HEK293 (cell line): ENCODE measurements around the gene ZRSR2.
A peak's percentile ranks its signal among the peaks of the same experiment; 100 is the strongest.

Experiments
- CTCF ChIA-PET: fragments of 350-600 bp; formaldehyde crosslinking; extraction: SDS; loops from one replicate; lab custom pipeline; 2021; ENCODE audit warnings: antibody characterized with exemption; lab: Yijun Ruan, JAX
- POLR2A ChIA-PET: fragments of 300-600 bp; formaldehyde crosslinking; extraction: SDS; loops from one replicate; lab custom pipeline; 2020; ENCODE audit warnings: antibody characterized with exemption, inconsistent platforms; lab: Yijun Ruan, JAX
- H3K27ac ChIP-seq: fragments of 200-500 bp; sonication (Bioruptor generic); 2 replicates; pipeline ENCODE4 v1.5.1; 2014; ENCODE audit warnings: low read depth, low read length, control low read depth, inconsistent platforms; ENCODE audit errors: extremely low read depth
- H3K36me3 ChIP-seq, 2 experiments: fragments of 200-500 bp in 1 of 2; sonication (Bioruptor generic) in 1 of 2; 1 replicate in 1 of 2; 2 replicates in 1 of 2; pipeline ENCODE4 v1.5.1; 2014 to 2017; ENCODE audit warnings: inconsistent platforms in 2 of 2, low read length in 2 of 2; ENCODE audit not compliant: control insufficient read depth in 2 of 2, insufficient read depth in 1 of 2
- H3K4me1 ChIP-seq: fragments of 200-500 bp; sonication (Bioruptor generic); 2 replicates; pipeline ENCODE4 v1.5.1; 2014; ENCODE audit warnings: mild to moderate bottlenecking, low read length, inconsistent platforms; ENCODE audit not compliant: control insufficient read depth, insufficient read depth
- H3K4me3 ChIP-seq: 2 replicates; pipeline ENCODE4 v1.5.1; 2011; ENCODE audit warnings: low read depth, mild to moderate bottlenecking, control low read depth, low read length, moderate library complexity
- H3K9me3 ChIP-seq: fragments of 200-500 bp; sonication (Bioruptor generic); 2 replicates; pipeline ENCODE4 v1.5.1; 2014; ENCODE audit warnings: low read depth, low read length, inconsistent platforms; ENCODE audit not compliant: control insufficient read depth, insufficient read depth
- BCL11A ChIP-seq: fragments of 450-650 bp; formaldehyde crosslinking; IDR thresholded peaks from 2 replicates; pipeline ENCODE4 v1.5.1; 2016; ENCODE audit warnings: low read depth, missing biosample characterization, missing genetic modification characterization
- HIC1 ChIP-seq: fragments of 450-650 bp; formaldehyde crosslinking; IDR thresholded peaks from 2 replicates; pipeline ENCODE4 v1.5.1; 2016; ENCODE audit warnings: missing biosample characterization, missing genetic modification characterization
- HOXD13 ChIP-seq: sonication (generic); formaldehyde crosslinking; IDR thresholded peaks from 2 replicates; pipeline ENCODE4 v1.8.0; 2022; ENCODE audit warnings: missing genetic modification reagents, borderline replicate concordance
- REST ChIP-seq: fragments of 450-650 bp; formaldehyde crosslinking; IDR thresholded peaks from 2 replicates; pipeline ENCODE4 v1.5.1; 2016; ENCODE audit warnings: missing biosample characterization, missing genetic modification characterization
- ZBTB17 ChIP-seq: fragments of 450-650 bp; formaldehyde crosslinking; IDR thresholded peaks from 2 replicates; pipeline ENCODE4 v1.5.1; 2016; ENCODE audit warnings: missing biosample characterization, missing genetic modification characterization
- ZBTB26 ChIP-seq: fragments of 450-650 bp; formaldehyde crosslinking; optimal IDR thresholded peaks from 2 replicates; pipeline ENCODE3; 2016; ENCODE audit warnings: missing biosample characterization, mild to moderate bottlenecking, missing genetic modification characterization
- ZNF335 ChIP-seq: fragments of 450-650 bp; formaldehyde crosslinking; conservative IDR thresholded peaks from 2 replicates; pipeline ENCODE4 v1.5.1; 2016; ENCODE audit warnings: missing biosample characterization, missing genetic modification characterization
- ZNF426 ChIP-seq: fragments of 450-650 bp; formaldehyde crosslinking; IDR thresholded peaks from 2 replicates; pipeline ENCODE4 v1.5.1; 2017; ENCODE audit warnings: missing biosample characterization, missing genetic modification characterization, mild to moderate bottlenecking, inconsistent platforms, moderate library complexity
- ZNF513 ChIP-seq: fragments of 450-650 bp; IDR thresholded peaks from 2 replicates; pipeline ENCODE4 v1.5.1; 2018; ENCODE audit warnings: missing biosample characterization, missing genetic modification characterization
- ZNF544 ChIP-seq: fragments of 450-650 bp; formaldehyde crosslinking; IDR thresholded peaks from 2 replicates; pipeline ENCODE4 v1.5.0; 2017; ENCODE audit warnings: missing biosample characterization, missing genetic modification characterization
- ZNF621 ChIP-seq: fragments of 450-650 bp; formaldehyde crosslinking; IDR thresholded peaks from 2 replicates; pipeline ENCODE4 v1.5.1; 2017; ENCODE audit warnings: missing biosample characterization, missing genetic modification characterization
- ZNF626 ChIP-seq: fragments of 450-650 bp; sonication (Bioruptor Pico); formaldehyde crosslinking; IDR thresholded peaks from 2 replicates; pipeline ENCODE4 v1.5.1; 2018; ENCODE audit warnings: missing biosample characterization, missing genetic modification characterization, inconsistent platforms
- ZNF768 ChIP-seq: fragments of 450-650 bp; formaldehyde crosslinking; IDR thresholded peaks from 2 replicates; pipeline ENCODE4 v1.5.1; 2018; ENCODE audit warnings: missing biosample characterization, mild to moderate bottlenecking, missing genetic modification characterization
- ZNF792 ChIP-seq: fragments of 450-650 bp; formaldehyde crosslinking; IDR thresholded peaks from 2 replicates; pipeline ENCODE4 v1.5.1; 2016; ENCODE audit warnings: missing biosample characterization, missing genetic modification characterization
- ZNF843 ChIP-seq: fragments of 450-650 bp; formaldehyde crosslinking; IDR thresholded peaks from 2 replicates; pipeline ENCODE4 v1.5.1; 2016; ENCODE audit warnings: missing biosample characterization, missing genetic modification characterization
- ZSCAN18 ChIP-seq: fragments of 450-650 bp; formaldehyde crosslinking; IDR thresholded peaks from 2 replicates; pipeline ENCODE4 v1.5.1; 2016; ENCODE audit warnings: missing biosample characterization, missing genetic modification characterization
- ZXDB ChIP-seq: fragments of 450-650 bp; formaldehyde crosslinking; IDR thresholded peaks from 2 replicates; pipeline ENCODE4 v1.5.1; 2016; ENCODE audit warnings: missing biosample characterization, missing genetic modification characterization
- TF ChIP-seq, protein P1 (sequence below): fragments of 450-650 bp; formaldehyde crosslinking; IDR thresholded peaks from 2 replicates; pipeline ENCODE4 v1.5.1; 2017; ENCODE audit warnings: missing biosample characterization, missing genetic modification characterization

ZRSR2 gene

GRCh38 chrX:15855568-15856221 is 65.4 kb downstream of the ZRSR2 start (continued):
- TF ChIP-seq ZSCAN18 (tag by site-specific recombination) (no peak), ZBTB17 (tag by site-specific recombination) (peak; percentile 62), ZNF335 (tag by site-specific recombination) (peak; percentile 82), ZNF426 (tag by site-specific recombination) (no peak), ZNF843 (tag by site-specific recombination) (no peak), BCL11A (tag by site-specific recombination) (no peak), HIC1 (tag by site-specific recombination) (peak; percentile 58)

GRCh38 chrX:15856222-15856587 is 65.9 kb downstream of the ZRSR2 start:
- CTCF ChIA-PET: interaction anchor here (1.1 to 1.2 kb wide), 2 partner anchors 9 to 119 kb away, joined by 3 read pairs; partner anchors contain the start of gene CA5B
- Histone ChIP-seq H3K27ac (no peak overlapping the region), H3K4me1 (peaks cover 7% of the 10 kb centered on the region; the same call in 1 of the 2 replicates), H3K36me3 (peaks cover 0 to 9% of the 10 kb centered on the region in 2 experiments; a peak in 1 of 3 replicates), H3K4me3 (no peak overlapping the region), H3K9me3 (no peaks in the 10 kb centered on the region)
- no peak for TF ChIP-seq ZNF768 (tag by site-specific recombination)
- no peak for TF ChIP-seq ZNF621 (tag by site-specific recombination)
- TF ChIP-seq ZNF792 (tag by site-specific recombination): no peak
- TF ChIP-seq ZXDB (tag by site-specific recombination): no peak
- no peak for TF ChIP-seq HOXD13 (CRISPR knock-in tag)
- TF ChIP-seq ZNF544 (tag by site-specific recombination): no peak
- TF ChIP-seq REST: no peak
- TF ChIP-seq ZBTB26 (tag by site-specific recombination): no peak
- TF ChIP-seq, protein P1, sequence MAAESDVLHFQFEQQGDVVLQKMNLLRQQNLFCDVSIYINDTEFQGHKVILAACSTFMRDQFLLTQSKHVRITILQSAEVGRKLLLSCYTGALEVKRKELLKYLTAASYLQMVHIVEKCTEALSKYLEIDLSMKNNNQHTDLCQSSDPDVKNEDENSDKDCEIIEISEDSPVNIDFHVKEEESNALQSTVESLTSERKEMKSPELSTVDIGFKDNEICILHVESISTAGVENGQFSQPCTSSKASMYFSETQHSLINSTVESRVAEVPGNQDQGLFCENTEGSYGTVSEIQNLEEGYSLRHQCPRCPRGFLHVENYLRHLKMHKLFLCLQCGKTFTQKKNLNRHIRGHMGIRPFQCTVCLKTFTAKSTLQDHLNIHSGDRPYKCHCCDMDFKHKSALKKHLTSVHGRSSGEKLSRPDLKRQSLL (tag by site-specific recombination): no peak
- TF ChIP-seq ZNF513 (tag by site-specific recombination): no peak
- no peak for TF ChIP-seq ZNF626
- TF ChIP-seq, all 188 proteins: peak for 0
- POLR2A ChIA-PET: interaction anchor here (2.0 kb wide), 1 partner anchor 66 kb away, joined by 15 read pairs; the partner anchor contains the start of gene ZRSR2
